NCI-H1092 treated with DMSO at 0.1 percent for 48 hours (cell line): ENCODE results near the gene ZBTB49.

ENCODE experiments used
- DNase-seq: peaks from one replicate; lab custom pipeline; 2025; lab: John Stamatoyannopoulos, UW

The ZBTB49 gene

DNA sequence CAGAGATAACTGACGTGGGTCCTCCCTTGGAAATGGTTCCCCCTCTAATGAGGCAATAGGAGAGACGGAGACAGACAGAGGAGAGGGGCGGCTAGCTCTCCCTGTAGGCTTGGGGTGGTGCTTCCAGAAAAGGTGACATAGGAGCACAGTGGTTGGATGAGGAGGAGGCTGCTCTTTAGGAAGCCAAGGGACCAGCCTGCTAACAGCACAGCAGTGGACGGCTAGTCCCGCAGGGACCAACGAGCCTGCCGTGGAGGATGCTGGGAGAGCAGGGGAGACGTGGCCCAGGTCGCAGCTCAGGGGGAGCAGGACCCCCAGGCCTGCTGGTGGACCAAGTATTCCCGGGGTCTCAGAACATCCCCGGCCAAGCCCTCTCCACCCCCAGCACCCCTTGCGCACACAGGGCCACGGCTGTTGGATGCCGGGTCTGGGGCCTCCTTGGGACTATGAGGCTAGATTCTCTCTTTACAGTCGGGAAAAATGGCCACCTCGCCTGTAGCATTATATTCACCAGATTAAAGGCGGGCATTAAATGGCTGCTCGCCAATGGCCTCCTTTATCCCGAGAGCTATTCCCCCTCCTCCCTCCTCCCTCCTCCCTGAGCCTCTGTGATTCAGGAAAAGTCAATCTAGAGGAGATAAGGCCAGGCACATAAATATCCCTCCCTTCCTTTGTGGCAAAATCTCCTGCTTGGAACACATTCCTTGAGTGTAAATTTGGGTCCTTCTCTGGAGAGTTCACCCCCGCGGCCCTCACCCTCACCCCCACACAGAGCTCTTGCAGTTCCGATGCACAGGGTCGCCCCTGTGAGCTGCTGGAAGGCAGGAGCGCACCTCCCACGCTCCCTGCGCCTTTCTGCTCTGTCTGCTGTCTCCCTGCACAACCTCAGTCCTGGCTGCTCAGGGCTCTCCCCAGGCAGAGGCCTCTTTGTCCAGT is 66.3 kb downstream of the ZBTB49 start:
- no peak for DNase-seq

DNA sequence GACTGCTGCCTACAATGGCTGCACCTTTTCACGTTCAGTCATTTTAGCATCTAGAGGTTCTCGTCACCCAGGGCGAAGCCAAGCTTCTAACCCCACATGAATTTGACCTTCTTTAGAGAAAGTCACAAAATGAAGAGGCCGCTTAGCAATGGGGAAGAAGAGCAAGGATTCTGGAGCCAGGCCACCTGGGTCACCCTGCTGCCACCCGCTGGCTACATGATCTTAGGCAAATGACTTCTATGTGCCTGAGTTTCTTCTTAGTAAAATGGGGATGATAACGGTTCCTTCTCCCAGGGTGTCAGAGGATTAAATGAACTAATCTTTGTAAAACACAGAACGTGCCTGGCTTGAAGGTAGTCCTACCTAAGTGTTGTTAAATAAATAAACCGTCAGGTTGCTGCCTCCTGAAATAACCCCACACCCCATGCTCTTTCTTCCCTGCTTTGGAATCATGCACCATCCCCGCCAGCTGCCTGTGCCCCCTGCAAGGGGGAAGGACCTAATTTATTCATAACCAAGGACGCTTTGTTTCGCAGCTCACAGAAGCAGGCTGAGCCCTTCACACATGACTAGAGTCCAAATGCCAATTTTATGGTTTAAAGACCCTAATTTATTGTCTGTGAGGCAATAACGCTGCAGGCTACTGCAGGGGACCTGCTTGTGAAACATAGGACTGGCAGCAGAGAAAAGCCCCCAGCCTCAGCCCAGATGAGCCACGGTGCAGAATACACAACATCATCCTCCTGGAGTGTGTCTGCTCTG is 68.2 kb downstream of the ZBTB49 start:
- no peak for DNase-seq

DNA sequence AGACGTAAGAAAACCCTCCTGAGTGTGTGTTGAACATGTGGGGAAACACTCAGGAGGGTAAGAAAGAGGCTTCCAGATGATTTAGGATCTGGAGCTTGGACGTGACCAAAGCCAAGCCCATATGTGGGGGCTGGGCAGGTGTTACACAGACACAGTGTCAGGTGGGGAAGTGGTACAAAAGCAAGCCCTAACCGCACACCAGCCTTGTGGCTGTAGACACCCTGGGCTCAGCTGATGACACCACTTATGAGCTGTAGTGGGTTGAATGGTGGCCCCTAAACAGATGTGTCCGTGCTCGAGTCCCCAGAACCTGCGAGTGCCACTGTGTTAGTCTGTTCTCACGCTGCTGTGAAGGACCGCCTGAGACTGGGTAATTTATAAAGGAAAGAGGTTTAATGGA is 71.8 kb downstream of the ZBTB49 start:
- no peak for DNase-seq

DNA sequence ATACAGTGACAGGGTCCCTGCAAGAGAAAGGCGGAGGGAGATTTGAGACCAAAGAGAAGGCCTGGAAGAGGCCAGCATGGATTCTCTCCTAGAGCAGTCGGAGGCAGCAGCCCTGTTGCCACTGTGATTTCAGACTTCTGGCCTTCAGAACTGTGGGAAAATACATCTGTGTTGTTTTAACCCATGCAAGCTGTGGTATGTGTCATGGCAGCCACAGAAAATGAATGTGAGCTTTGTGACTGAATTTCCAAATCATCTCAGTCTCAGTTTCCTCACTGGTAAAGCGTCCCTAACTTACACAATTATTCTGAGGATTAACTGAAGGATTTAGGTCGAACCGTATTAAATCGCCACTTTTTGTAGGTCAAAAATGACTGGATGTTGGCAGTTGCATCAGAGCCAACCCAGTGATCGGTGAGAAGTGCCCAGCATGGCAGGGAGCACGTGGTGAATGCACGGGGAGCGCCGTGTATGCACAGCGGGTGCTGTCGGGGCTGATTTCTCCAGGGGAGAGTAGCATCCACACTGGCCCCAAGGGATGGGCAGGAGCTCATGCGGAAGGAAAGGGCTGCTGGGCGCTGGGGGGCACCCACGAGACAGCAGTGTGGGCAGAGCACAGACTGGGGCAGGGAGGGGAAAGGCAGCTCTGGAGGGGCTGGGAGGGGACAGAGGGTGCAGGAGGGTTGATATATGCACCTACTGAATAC is 73.1 kb downstream of the ZBTB49 start:
- no peak for DNase-seq

DNA sequence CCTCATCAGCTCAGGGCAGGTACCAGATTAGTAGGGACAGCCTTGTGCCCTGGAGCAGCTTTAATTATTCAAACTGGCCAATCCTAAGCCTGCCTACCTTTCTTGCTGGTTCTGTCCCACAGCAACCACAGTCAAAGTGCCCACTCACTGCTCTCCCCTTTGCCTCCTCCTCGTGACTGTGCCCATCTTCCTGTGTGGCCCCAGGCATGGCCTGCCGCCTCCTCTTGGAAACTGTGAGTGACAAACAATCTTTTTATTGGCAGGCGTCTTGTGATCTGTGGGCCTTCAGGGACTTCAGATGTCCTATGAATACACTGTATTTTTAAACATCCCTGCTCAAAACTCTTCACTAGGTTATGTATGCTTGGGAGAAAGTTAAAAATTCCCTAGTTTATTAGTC is 74.0 kb downstream of the ZBTB49 start:
- DNase-seq, result no peak

DNA sequence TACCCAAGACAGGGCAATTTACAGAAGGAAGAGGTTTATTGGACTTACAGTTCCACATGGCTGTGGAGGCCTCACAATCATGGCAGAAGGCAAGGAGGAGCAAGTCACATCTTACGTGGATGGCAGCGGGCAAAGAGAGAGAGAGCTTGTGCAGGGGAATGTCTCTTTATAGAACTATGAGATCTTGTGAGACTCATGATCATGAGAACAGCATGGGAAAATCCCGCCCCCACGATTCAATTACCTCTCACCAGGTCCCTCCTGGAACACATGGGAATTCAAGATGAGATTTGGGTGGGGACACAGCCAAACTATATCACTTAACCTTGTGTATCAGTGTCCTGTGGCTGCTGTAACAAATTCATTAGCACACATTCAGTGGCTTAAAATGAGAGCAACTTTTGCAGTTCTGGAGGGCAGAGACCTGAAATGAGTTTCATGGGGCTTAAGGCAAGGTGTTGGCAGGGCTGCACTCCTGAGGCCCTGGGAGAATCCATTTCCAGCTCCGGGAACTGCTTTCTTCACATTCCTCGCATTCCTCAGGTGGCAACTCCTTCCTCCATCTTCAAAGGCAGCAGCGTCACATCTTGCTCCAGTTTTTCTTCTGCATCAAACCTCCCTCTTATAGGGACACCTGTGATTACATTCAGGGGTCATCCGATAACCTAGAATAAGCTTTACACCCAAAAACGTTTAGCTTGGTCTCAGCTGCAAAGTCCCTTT is 74.6 kb downstream of the ZBTB49 start:
- DNase-seq, result no peak

DNA sequence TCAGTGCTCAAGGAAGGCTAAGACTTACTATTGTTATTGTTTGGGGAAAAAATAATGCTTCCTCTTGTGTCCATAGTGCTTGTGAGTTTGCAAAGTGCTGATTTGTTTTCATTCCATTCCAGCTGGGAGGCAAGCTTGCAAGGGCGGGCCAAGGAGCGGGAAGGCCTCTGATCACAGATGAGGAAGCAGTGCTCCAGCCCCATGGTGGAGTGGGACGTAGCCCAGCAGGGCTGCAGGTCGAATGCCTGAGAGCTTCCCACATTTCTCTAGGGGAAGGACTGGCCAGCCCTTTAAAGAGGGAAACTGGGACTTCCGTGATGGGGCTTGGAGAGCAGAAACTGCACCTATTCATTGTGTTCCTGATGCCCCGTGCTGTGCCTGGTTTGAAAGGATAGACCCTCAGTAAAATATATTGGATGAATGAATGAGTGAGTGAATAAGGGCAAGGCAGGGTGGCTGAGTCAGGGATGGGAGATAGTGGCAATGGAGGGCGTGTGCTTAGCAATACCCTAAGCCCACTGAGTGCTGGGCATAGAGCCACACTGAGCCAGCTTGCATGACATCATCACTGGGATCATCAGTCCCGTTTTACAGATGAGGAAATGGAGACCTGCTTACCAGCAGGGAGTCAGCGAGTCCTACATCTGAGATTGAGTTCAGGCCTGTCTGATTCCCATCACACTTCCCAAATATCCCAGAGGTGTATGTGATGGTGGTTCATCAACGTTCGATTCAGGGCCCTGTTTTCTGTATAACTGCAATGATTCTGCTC is 78.9 kb downstream of the ZBTB49 start:
- no peak for DNase-seq
